ENCODE measurements around the gene ADAMTSL1.

ADAMTSL1 gene

GRCh38 chr9:18747595-18747994, 273.6 kb downstream of the ADAMTSL1 start:
- DNase-seq: no peak

GRCh38 chr9:18748251-18748701, 274.3 kb downstream of the ADAMTSL1 start:
- DNase-seq: no peak

- no peak for DNase-seq
Measured at GRCh38 chr9:18749711-18750110, 275.8 kb downstream of the ADAMTSL1 start.

DNA sequence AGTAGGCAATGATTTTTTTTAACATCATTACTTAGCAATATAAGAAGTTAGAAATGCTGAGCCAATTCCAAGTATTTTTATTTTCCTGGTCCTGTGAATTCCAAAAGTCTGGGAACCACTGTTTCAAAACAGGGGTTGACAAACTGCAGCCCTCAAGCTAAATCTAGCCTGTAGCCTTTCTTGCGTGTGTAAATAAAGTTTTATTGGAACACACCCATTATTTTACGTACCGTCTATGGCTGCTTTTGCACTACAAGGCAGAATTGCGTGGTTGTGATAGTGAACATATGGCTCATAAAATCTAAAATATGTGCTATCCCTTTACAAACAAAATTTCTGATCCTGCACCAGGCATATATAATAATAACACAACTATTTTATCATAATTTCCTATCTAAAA, 280.0 kb downstream of the ADAMTSL1 start:
- no peak for DNase-seq

DNA sequence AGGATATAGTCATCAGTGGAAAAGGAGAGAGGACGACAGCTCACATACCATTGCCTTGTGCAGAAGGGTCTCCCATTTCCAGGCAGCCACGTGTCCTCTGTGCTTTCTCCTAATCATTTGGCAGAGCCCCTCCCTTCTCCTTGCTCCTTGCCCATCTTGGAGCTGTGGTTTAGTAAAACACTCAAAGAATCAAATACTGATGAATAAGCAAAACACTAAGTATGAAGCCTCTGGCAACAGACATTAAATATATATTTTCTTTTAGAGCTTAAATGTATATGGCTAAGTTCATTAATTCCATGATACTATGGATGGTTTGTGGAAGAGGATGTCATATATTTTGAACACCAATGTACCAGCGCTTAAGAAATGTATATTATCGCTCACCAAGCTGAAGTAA, 280.6 kb downstream of the ADAMTSL1 start:
- DNase-seq: no peak

GRCh38 chr9:18755263-18755662, 281.3 kb downstream of the ADAMTSL1 start:
- no peak for DNase-seq

- DNase-seq: no peak
Measured at GRCh38 chr9:18756712-18757125, 282.8 kb downstream of the ADAMTSL1 start.

GRCh38 chr9:18759827-18760226, 285.9 kb downstream of the ADAMTSL1 start:
- no peak for DNase-seq

- DNase-seq: no peak
Measured at GRCh38 chr9:18761742-18762300, 287.9 kb downstream of the ADAMTSL1 start.

GRCh38 chr9:18766989-18767550, 293.1 kb downstream of the ADAMTSL1 start:
- no peak for DNase-seq

DNA sequence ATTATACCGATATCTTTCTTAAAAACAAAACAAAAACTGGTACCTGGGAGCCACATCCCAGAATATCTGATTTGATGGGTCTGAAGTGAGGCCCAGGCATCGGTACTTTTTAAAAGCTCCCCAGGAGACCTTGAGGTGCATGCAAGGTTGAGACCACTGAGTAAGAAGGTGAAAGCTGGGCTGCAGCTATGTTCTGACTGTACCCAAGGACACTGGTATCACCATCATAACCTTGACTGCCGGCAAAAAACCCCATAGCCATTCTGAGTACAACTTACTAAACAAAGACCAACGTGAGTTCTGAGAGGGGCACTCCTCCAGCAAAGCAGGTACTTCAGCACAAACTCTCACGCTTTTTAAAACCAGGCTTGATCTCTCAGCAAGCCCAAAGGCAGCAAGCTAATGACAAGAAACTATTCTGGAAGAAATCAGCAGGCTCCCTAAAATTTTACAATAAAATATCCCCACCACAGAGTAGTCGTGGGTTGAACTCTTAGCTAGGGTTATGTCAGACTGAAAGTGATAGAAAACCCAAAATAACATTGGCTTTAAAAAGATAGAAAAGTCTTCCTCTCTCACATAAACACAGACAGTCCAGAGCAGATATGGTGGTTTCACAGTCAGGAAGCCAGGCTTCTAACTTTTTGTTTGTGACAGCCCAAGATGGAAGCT, 295.1 kb downstream of the ADAMTSL1 start:
- no peak for DNase-seq

DNA sequence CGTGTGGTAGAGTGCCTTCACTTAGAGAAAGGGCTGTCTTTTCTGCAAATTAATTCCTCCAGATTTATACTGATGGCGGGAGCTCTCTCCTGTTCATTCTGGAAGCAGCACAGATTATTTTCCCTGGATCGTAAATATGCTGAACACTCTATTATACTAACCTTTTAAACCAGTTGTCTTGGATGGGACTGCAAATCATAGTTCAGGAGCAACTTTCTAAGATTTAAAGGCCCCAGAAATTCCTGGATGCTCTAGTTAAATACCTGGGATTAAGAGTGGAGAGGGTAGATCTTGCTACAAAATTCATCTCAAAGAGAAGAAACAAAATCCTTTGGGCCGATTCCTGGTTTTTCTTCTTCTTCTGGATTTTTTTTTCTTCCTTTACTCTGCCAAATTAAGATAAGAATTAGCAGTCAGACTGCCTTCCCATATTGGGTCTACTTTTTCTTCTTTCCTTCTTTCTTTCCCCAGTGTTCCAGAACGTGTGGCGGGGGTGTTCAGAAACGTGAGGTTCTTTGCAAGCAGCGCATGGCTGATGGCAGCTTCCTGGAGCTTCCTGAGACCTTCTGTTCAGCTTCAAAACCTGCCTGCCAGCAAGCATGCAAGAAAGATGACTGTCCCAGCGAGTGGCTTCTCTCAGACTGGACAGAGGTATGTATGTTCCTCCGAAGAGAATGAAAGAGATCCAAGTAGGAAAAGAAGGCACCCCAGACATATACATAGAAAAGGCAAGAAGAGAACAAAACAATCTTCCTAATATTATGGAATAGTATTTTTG, 296.4 kb downstream of the ADAMTSL1 start:
- DNase-seq: no peak

DNA sequence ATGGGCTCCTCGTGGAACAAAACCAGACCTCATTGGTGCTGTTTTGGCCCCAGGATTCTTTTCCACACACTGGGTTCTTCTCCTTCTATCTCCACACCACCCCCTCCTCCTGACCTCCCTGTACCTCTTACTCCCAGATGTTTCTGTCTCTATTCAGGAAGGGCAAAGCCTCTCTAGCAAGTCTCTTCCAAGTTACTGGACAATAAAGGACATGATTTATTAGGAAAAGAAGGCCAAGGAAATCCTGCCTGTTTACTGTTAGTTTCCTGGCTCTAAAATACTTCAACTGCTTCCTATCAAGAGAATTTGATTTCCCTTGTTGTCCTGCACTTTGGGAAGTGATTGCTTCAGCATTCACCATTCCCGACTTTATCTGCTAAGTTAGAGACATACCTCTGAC, 297.1 kb downstream of the ADAMTSL1 start:
- DNase-seq: no peak

- no peak for DNase-seq
Measured at GRCh38 chr9:18771763-18772162, 297.8 kb downstream of the ADAMTSL1 start.

- no peak for DNase-seq
Measured at GRCh38 chr9:18775241-18775640, 301.3 kb downstream of the ADAMTSL1 start.

GRCh38 chr9:18775930-18776329, 302.0 kb downstream of the ADAMTSL1 start:
- DNase-seq: no peak

DNA sequence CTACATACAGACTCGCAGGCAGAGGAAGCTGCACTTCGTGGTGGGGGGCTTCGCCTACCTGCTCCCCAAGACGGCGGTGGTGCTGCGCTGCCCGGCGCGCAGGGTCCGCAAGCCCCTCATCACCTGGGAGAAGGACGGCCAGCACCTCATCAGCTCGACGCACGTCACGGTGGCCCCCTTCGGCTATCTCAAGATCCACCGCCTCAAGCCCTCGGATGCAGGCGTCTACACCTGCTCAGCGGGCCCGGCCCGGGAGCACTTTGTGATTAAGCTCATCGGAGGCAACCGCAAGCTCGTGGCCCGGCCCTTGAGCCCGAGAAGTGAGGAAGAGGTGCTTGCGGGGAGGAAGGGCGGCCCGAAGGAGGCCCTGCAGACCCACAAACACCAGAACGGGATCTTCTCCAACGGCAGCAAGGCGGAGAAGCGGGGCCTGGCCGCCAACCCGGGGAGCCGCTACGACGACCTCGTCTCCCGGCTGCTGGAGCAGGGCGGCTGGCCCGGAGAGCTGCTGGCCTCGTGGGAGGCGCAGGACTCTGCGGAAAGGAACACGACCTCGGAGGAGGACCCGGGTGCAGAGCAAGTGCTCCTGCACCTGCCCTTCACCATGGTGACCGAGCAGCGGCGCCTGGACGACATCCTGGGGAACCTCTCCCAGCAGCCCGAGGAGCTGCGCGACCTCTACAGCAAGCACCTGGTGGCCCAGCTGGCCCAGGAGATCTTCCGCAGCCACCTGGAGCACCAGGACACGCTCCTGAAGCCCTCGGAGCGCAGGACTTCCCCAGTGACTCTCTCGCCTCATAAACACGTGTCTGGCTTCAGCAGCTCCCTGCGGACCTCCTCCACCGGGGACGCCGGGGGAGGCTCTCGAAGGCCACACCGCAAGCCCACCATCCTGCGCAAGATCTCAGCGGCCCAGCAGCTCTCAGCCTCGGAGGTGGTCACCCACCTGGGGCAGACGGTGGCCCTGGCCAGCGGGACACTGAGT, 303.2 kb downstream of the ADAMTSL1 start:
- DNase-seq: no peak

DNA sequence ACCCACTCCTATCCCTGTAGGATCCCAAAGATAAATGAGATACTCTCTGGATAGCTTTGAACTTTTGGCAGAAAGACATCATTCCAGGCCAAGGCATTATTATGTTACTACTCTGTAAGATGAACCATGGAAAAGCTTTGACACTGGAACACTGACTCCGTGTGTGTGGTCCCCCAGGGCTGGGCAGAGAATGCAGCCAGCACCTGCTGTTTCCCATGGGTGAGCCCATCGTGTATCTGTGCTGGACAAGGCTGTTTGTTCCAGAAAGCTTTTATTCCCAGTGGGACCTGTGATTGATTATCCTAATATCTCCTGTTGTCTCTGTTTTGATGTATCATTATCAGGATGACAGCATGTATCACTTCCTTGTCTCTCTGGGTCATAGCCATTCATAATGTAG, 304.2 kb downstream of the ADAMTSL1 start:
- no peak for DNase-seq

DNA sequence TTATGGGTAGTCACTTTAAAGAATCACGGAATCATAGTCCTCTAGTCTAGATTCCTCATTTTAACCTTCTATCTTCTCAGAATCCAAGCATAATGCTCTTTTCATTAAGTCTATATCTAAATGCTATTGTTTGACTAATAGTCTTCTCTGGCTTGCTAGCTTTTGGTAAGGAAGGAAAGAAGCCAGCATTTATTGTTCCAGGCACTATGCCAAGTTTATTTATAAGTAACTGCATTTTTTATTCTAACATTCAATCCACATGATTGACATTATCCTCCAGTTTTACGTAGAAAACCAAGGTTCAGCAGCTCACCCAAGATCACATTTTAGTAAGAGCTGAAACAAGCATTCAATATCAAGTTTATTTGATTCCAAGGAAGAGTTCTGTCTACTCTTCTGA, 304.9 kb downstream of the ADAMTSL1 start:
- DNase-seq: no peak

DNA sequence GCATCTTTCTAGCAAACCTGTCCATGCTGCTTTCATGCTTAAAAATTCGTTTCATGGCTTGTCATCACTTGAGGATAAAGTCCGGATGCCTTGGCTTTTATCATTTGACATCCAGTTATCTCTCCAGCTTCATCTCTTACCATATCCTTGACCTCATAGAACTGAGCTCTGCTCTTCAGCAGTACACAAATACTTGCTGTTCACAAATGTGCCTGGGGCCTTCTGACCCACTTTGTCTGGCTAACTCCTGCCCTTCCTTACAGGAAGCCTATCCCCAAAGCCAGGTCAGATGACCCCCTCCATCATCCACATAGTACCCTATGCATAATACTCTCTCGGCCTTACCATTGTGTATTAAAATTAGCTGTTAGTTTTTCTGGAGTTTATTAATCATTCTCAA, 310.0 kb downstream of the ADAMTSL1 start:
- DNase-seq: no peak

DNA sequence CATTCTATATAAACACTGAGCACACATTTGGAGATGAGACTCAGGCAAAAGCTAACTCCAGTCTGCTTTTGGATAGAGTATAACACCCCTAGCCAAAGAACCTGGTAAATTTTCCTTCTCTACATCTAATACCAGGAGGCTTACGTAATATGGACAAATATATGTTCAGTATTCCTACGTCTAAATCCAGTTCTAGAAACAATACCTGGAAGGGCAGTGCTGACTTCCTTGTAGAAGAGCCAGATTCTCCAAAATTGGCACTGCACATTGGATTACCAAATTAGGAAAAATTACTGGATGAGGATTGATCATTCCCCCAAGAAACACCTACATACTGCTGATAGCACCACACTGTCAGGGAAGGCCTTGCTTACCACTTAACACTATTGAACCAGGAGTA, 311.7 kb downstream of the ADAMTSL1 start:
- DNase-seq: no peak

- no peak for DNase-seq
Measured at GRCh38 chr9:18786196-18786595, 312.2 kb downstream of the ADAMTSL1 start.

Measured in T-helper 9 cell (primary cell).